ENCODE measurements around the gene B4GALNT3.

The B4GALNT3 gene

DNA sequence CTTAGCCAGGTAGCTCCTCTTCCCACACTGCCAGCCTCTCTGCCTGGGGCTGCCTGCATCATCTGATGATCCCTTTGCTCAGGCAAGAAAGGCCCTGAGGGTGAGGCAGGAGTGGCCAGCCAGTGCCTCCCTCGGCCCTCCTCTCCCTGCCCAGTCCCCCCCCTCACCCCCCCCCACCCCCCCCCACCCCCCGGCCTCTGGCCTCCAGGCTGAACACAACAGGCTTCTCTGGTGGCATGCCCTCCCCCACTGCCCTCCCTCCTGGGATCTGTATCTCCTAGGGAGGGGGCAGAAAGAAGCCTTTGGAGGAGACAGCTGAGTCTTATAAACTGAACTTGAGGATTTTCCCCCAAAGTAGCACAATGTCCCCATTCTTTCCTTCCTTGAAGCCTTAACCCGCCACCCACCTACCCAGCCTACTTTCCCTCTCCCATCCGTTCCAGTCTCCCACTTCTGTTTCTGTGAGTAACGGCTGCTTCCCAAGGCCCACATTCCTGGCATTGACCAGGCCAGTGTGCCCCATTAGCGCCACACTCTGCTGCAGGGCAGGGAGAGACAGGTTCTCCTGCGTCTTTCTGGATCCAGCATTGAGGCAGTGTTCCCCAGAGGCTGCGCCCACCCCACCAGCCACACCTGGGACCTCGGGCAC lies 82.1 kb downstream of the B4GALNT3 start:
- no peak for DNase-seq

DNA sequence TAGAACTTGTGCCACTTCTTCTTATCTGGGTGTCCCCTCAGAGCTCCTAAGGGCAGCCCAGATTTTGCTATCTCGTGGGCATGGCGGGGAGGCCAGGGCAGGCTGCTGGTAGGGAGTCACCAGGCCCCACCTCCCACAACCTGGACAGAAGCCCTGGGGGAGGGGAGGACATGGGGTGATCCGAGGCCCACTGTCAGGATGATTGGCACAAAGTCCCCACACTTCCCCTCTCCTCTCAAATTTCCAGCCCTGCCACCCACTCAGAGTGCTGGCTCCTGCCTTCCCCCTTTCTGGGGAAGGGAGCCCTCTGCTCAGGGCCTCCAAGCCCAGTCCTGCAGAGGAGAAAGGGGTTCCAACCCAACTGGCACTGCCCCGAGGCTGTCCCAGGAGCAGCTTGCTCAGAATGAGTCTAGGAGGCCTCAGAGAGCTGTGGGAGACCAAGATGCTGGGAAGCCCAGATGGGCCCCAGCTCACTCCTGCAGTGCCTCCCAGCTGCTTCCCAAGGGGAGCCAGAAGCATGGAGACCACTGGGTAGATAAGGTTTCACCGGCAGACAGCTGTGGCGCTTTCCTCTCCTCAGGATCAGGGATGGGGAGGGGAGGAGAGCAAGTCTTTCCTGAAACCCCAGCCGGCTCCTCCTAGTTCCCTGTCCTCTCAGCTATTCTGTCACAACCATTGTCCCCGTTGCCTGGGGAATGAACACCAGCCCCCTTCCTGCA lies 82.8 kb downstream of the B4GALNT3 start:
- DNase-seq = no peak

DNA sequence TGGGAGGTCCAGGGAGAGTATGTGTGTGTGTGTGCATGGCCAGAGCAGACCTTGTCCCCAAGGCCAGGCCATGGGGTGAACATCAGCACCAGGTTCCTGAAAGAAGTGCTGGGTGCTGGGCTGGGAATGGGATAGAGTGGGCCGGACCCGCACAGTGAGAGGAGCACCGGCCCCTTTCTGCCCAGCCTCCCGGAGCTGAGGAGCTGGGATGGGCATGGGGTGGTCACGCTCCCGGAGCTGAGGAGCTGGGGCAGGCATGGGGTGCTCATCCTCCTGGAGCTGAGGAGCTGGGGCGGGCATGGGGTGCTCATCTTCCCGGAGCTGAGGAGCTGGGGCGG lies 83.3 kb downstream of the B4GALNT3 start:
- no peak for DNase-seq

DNA sequence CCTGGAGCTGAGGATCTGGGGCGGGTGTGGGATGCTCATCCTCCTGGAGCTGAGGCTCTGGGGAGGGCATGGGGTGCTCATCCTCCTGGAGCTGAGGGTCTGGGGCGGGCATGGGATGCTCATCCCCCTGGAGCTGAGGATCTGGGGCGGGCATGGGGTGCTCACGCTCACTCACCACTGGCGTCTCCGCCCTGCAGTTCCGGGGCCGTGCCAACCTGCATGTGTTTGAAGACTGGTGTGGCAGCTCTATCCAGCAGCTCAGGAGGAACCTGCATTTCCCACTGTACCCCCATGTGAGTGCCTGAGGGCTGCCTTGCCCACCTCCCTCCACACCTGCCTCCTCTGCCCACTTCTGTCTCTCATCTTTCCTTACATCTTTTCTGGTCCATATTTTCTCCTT lies 84.4 kb downstream of the B4GALNT3 start:
- DNase-seq = no peak

DNA sequence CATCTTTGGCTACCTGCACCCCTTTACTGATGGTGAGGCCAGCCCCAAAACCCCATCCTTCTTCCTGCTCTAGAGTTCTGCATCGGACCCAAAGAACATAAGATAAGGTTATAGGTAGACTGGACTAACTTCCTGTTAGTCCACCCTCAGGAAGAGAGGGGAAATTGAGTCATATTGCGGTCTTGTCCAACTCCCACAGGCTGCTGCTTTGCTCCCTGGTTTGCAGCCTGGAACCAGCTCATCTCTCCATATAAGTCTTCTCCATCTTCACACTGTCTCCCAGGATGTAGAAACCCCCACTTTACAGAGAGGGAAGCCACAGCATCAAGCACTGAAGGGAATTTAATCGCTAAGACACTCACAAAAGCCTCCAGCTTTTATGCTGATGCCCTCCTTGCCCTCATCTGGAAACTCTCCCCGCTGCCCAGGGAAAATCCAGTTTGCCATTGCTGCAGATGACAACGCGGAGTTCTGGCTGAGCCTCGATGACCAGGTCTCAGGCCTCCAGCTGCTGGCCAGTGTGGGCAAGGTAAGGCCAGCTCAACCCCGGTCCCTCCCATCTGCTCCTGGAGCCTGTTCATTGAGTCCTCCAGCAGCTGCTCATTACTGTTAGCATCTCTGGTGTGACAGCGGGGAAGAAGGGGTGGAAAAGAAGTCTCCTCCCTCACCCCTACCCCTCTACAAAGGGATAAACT lies 85.3 kb downstream of the B4GALNT3 start:
- no peak for DNase-seq

DNA sequence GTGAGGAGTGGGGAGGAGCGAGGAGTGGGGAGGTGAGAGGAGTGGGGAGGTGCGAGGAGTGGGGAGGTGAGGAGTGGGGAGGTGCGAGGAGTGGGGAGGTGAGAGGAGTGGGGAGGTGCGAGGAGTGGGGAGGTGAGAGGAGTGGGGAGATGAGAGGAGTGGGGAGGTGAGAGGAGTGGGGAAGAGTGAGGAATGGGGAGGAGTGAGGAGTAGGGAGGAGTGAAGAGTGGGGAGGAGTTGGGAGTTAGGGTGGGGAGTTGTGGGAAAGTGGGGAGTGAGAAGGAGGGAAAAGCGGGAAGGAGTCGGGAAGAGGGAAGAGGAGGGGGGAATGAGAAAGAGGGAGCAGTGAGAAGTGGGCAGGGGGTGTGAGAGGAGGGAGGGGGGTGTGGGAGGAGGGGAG lies 86.1 kb downstream of the B4GALNT3 start:
- no peak for DNase-seq

DNA sequence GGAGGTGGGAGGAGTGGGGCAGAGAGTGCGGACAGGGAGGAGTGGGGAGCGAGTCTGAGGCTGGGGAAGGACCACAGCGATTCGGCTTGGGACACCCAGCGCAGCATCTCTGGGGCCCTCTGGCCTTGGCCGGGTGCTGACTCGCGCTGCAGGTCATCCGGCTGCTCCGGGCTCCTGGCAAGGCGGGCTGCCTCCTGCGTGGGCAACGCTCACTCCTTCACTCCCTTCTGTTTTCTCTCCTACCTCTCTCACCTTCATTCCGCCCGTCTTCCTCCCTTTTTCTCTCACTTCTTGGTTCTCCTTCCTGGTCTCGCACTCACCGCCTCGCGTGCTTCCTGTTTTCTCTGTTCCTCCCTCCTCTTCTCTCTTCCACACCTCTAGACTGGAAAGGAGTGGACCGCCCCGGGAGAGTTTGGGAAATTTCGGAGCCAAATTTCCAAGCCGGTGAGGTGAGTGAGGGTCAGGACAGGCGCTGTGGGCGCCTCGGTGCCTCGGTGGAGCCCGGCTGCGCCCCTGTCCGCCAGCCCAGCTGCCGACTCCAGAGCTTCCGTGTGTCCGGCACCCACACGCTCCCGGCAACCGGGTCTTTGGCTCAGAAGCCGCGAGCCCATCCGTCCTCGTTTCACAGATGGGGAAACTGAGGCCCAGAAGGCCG lies 86.7 kb downstream of the B4GALNT3 start:
- DNase-seq = no peak

DNA sequence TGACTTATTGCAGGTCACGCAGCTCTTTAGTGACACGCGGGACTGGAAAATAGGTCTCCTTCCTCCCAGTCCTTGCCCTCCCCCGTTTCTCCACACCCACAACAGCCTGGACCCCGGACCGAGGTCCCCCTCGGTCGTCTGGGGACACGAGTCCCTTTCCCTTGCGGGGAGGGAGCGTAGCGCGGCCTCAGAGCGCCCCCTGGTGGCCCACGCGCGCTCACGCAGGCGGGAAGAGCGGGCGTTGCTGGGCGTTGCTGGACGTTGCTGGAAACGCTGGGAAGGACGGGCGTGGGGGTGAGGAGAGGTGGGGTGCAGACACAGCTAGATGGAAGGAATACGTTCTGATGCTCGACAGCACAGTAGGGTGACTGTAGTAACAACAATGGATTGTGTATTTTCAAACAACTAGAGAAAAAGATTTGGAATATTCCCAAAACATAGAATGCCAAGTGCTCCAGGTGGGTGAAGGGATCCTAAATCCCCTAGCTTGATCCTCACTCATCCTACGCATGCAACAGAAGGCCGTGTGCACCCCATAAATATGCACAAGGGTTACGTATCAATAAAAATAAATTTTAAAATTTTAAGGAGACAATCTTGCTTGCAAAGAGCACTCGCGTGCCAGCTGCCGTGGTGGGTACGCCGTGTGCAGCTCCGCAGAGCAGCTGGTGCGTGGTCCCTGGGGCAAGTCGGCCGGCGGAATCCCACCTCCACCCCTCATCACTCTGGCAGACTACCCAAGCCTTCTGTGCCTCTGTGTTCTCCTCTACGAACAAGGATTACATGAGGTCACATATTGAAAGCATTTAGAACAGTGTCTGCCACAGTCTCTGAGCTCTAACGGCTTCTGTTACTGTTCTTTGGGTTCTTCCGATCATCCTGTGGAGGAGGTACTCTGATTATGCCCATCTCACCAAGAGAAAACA lies 87.4 kb downstream of the B4GALNT3 start:
- peak; percentile 69 for DNase-seq

DNA sequence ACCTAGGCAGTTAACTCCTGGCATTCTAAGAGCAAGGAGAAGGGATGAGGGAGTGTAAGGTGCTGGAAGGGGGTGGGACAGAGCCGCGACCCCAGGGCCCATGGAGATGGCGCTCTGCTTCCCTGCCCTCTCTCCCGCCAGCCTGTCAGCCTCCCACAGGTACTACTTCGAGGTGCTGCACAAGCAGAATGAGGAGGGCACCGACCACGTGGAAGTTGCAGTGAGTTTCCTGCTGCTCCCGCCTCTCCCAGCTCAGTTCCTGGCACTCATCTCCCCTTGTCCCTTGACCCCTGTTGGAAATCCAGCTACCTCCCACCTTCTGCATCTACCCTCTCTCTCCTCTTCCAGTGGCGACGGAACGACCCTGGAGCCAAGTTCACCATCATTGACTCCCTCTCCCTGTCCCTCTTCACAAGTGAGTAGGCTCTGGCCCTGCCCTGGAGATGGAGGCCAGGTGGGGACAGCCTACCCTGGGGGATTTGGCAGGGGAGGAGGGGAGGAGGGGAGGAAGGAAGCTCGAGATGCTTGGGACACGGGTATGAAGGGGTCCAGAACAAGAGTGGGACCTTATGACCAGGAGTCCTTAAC lies 88.2 kb downstream of the B4GALNT3 start:
- DNase-seq = no peak

DNA sequence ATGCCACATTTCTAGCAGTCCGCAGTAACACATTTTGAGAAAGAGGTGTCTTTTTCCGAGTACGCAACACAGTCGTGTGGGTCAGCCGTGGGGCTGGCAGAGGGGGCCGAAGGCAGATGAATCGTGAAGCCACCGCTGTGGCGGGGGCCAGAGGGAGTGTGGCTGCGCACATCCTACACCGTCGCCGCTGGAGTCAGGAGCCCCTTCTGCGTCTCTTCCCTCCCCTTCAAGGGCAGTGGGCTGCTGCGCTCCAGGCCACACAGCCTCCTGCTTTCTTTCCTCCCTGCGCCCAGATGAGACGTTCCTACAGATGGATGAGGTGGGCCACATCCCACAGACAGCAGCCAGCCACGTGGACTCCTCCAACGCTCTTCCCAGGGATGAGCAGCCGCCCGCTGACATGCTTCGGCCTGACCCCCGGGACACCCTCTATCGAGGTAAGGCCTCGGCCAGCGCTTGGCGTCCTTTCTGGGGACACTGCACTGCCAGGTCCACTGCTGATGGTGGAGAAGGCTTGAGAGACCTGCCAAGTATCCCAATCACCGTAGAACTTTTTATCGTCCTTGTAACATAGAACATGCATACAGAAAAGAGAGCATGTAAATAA lies 89.8 kb downstream of the B4GALNT3 start:
- DNase-seq = no peak

DNA sequence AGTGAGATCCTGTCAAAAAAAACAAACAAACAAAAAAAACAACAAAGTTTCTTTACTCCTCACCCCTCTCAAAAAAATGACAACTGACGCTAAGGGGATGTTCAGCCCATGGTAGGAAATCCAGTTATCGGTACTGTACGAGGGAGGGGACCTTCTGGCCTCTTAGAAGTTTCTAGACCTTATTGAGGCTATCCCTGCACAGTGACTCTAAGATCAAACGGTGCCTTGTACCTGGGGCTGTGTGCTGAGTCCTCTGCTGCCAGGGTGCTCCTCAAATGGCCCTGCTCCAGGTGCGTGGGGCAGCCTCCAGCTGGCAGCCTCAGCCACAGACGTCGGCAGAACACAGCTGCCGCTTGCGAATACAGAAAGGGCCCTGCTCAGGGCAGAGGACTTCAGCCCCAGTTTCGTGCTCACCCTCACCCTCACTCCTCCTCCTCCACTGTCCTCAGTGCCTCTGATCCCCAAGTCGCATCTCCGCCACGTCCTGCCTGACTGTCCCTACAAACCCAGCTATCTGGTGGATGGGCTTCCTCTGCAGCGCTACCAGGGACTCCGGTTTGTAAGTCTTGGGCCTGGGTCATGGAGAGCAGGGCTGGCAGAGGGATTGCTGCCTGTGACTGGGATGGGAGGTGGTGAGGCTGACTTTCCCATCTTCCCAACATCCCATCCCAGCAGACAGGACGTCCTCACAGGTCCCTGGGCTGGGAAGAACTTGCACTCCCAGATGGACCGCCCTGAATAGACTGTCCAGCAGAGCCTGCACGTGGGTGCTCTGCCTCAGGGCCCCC lies 90.9 kb downstream of the B4GALNT3 start:
- DNase-seq = no peak

DNA sequence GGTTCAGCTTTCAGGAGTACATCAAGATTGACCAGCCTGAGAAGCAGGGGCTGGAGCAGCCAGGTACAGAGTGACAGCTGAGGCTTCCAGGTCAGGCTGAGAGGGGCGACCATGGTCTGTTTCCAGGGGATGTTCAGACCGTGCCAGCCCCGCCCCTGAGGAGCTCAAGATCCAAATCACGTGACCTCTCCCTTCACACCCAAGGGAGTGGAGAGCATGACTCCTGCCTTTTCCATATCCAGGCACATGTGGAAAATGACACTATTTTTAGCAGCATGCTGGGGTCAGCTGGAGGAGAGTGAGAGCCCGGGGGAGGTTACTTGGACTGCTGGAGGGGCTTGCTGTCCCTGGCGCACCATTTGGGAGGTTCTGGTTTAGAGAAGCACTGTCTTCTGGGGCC lies 92.7 kb downstream of the B4GALNT3 start:
- DNase-seq = no peak

DNA sequence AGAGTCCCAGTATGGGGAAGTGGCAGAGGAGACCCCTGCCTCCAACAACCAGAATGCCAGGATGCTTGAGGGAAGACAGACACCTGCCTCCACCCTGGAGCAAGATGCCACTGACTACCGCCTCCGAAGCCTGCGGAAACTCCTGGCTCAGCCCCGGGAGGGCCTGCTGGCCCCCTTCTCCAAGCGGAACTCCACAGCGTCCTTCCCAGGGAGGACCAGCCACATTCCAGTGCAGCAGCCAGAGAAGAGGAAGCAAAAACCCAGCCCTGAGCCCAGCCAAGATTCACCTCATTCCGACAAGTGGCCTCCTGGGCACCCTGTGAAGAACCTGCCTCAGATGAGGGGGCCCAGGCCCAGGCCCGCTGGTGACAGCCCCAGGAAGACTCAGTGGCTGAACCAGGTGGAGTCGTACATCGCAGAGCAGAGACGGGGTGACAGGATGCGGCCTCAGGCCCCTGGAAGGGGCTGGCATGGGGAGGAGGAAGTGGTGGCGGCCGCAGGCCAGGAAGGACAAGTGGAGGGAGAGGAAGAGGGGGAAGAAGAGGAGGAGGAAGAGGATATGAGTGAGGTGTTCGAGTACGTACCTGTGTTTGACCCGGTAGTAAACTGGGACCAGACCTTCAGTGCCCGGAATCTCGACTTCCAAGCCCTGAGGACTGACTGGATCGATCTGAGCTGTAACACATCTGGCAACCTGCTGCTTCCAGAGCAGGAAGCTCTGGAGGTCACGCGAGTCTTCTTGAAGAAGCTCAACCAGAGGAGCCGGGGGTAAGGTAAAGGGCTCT lies 93.7 kb downstream of the B4GALNT3 start:
- no peak for DNase-seq

DNA sequence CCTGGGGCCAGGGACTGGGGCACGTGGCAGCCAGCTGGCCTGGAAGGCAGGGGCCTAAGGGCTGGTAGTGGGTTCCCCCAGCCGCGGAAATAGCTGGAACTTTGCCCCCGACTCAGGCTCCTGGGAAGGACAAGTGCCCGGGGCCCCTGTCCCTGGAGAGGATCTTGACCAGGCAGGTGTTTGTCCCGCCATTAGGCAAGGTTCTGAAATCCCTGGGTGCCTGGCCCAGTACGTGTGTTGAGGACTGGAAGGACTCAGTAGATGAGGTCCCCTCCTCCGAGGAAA lies 94.2 kb downstream of the B4GALNT3 start:
- no peak for DNase-seq

DNA sequence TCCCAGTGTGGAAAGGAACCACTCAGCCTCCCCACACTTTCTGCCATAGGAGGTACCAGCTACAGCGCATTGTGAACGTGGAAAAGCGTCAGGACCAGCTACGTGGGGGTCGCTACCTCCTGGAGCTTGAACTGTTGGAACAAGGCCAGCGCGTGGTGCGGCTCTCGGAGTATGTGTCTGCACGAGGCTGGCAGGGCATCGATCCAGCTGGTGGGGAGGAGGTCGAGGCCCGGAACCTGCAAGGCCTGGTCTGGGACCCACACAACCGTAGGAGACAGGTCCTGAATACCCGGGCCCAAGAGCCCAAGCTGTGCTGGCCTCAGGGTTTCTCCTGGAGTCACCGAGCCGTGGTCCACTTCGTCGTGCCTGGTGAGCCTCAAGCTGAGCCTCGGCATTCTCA lies 96.8 kb downstream of the B4GALNT3 start:
- no peak for DNase-seq

DNA sequence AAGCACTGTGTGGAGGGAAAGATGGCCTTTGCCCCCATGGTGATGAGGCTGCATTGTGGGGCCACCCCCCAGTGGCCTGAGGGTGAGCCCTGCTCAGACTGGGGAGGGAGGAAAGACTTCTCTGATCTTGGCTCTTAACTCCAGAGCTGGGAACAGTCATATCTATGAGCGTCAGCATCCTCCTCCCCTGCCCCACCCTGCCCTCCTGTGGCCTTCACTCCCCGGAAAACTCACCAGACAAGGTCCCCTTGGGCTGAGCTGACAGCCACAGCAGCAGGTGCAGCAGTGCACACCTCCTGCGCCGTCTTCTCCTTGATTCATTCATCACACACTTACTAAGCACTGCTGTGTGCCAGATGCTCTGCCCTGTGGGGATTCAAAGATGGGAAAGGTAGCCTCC lies 98.8 kb downstream of the B4GALNT3 start:
- no peak for DNase-seq

DNA sequence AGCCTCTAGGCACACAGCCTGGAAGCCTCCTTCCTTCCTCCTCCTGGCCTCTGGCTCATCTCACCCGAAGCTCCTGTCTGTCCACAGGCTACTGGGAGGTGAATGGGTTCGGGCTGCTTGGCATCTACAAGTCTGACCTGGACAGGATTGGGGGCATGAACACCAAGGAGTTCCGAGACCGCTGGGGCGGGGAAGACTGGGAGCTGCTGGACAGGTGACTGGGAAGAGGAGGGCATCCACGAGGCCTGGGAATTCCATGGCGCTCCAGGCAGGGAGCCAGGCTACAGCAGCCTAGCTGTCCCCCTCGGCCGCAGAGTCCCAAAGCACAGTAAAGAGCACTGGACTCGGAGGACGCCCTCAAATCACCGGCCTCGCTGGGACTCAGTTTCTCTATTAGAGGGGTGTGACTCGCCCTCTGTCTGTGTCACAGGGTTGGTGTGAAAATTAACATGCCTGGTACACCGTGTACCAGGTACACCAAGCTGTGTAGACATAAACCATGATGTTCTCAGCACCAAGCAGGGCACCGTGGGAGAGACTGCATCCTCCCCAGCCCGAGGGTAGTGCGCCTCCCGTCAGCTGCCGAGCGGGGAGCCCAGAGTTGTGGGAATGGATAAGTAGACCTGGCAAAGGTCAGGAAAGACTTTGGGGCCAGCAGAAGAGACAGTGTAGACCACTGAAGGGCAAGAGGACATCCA lies 99.6 kb downstream of the B4GALNT3 start:
- DNase-seq = no peak

DNA sequence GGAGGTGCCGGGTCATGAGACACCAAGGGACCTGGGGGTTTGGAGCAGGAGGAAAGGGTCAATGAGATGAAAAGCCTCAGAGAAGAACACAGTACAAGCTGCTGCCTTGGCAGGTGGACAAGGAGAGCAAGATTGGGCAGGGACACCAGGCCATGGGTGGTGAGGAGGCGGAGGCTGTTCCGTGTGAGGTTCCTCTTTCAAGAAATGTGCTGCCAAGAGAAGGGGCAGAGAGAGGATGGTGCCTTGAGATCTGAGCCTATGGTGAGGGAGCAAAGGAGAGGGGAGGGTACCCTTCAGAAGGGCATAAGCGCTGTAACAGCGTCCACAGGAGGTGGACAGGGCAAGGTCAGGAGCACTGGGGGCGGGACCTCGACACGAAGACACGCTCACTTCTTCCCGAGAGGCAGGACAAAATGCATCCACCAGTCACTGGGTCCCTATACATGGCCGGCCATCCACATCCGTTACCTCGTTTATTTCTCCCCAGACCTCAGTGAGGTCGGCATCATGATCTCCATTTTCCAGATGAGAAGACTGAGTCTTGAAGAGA lies 100.2 kb downstream of the B4GALNT3 start:
- DNase-seq = no peak

DNA sequence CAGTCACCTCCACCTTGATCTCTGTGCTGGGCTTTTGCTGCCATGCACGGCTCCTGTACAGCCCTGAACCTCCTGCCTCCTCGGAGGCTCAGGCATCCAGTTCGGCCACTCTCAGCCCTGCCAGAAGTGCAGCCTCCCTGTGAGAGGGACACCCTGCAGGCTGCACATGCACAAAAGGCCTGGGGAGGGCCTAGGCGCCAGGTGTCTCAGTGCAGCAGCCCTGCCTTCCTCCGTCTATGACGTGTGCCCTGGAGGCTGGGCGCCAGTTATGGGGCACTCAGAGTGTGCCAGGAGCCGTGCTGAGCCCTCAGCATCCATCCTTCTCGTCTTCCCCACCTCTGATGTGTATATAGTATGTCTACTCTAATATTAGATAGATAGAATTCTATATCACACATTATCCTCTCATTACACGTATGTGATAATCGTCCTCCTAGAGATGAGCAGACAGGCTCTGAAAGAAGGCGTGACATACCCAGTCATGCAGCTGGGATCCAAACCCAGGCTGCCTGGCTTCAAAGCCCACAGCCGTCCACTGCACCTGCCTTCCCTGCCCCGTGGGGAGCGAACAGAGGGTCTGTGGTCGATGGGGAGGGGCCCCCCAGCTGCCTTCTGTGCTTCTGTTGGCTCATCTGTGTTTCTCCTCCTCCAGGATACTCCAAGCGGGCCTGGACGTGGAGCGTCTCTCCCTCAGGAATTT lies 101.1 kb downstream of the B4GALNT3 start:
- no peak for DNase-seq

All from stimulated activated CD4-positive, alpha-beta T cell treated with anti-CD3 and anti-CD28 coated beads, Interleukin-4, amount 100 ng/mL, for 24 hours (primary cell).